Measurements from ENCODE around the gene PRTG.

DNA sequence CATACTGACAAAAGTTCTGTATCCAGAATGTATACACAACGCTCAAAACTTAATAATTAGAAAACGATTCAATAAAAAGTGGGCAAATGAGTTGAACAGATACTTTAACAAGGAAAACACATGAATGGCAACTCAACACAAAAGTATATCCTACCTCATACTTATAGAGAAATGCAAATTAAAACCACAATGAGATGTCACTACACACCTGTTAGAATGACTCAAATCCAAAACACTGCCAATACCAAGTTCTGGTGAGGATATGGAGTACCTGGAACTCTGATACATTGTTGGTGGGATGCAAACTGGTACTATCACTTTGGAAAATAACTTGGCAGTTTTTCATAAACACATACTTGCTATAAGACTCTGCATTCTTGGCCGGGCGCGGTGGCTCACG, 42.1 kb downstream of the PRTG start:
- TF ChIP-seq SP1 (CRISPR knock-in tag; conservative IDR thresholded peaks at IDR 0.05) (no peak), FOXJ3 (CRISPR knock-in tag; IDR thresholded peaks at IDR 0.05; ENCODE audit: borderline replicate concordance) (no peak), TCF7 (CRISPR knock-in tag; IDR thresholded peaks at IDR 0.05; ENCODE audit: low read depth) (no peak), TEAD4 (CRISPR knock-in tag; IDR thresholded peaks at IDR 0.05) (no peak), NR3C1 (CRISPR knock-in tag; conservative IDR thresholded peaks at IDR 0.05; ENCODE audit: low read depth) (no peak), GTF2I (CRISPR knock-in tag; conservative IDR thresholded peaks at IDR 0.05) (no peak)
- TF ChIP-seq, protein P1, sequence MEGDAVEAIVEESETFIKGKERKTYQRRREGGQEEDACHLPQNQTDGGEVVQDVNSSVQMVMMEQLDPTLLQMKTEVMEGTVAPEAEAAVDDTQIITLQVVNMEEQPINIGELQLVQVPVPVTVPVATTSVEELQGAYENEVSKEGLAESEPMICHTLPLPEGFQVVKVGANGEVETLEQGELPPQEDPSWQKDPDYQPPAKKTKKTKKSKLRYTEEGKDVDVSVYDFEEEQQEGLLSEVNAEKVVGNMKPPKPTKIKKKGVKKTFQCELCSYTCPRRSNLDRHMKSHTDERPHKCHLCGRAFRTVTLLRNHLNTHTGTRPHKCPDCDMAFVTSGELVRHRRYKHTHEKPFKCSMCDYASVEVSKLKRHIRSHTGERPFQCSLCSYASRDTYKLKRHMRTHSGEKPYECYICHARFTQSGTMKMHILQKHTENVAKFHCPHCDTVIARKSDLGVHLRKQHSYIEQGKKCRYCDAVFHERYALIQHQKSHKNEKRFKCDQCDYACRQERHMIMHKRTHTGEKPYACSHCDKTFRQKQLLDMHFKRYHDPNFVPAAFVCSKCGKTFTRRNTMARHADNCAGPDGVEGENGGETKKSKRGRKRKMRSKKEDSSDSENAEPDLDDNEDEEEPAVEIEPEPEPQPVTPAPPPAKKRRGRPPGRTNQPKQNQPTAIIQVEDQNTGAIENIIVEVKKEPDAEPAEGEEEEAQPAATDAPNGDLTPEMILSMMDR (IDR thresholded peaks at IDR 0.05), result no peak
- TF ChIP-seq, protein P2, sequence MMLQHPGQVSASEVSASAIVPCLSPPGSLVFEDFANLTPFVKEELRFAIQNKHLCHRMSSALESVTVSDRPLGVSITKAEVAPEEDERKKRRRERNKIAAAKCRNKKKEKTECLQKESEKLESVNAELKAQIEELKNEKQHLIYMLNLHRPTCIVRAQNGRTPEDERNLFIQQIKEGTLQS (CRISPR knock-in tag; conservative IDR thresholded peaks at IDR 0.05), result no peak

Data from WTC11 (cell line).